Hindlimb muscle (tissue), 1 donor: Measurements from ENCODE around the gene ZMYM4. TPM values are rescaled to one million over a fixed set of nuclear protein-coding genes. Genes with fewer than 3 reads are reported as not detected.

Experiments used
- DNase-seq: peaks from one replicate; pipeline ENCODE4 v3.0.0-alpha.2; 2013
- polyA plus RNA-seq: library from polyadenylated mRNA; unstranded; fragments of 120-200 nt; gene quantifications from one replicate; pipeline ENCODE4 v1.2.1, GENCODE V29; 2013; ENCODE audit not compliant: insufficient read length

The ZMYM4 gene
- polyA plus RNA-seq, 1 donor: 40.2 TPM

- no peak for DNase-seq
Observed at GRCh38 chr1:35278886-35279554, 10.5 kb downstream of the ZMYM4 start.

- DNase-seq: no peak
Observed at GRCh38 chr1:35279555-35279904, 11.0 kb downstream of the ZMYM4 start.

DNA sequence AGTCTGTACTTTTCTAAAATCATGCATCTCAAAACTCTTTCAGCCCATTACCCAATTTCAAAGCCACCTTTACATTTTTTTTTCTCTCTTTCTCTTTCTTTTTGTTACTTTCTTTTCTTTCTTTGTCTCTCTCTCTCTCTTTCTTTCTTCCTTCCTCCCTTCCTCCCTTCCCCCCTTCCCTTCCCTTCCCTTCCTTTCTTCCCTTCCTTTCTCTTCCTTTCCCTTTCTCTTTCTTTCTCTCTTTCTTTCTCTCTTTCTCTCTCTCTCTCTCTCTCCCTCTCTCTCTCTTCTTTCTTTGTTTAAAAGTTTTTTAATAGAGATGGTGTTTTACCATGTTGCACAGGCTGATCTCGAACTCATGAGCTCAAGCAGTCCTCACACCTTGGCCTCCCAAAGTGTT, 11.5 kb downstream of the ZMYM4 start:
- DNase-seq: no peak

DNA sequence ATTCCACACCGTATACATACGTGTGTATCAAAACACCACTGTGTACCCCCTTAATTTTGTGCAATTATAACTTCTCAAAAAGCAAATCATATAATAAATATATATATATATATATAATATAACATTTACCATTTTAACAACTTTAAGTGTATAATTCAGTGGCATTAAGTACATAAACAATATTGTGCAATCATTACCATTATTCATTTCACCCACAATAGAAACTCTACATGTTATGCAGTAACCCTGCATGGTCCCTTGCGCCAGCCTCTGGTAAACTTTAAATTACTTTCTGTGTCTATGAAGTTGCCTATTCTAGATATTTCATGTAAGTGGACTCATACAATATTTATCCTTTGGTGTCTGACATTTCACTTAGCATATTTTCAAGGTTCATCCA, 13.1 kb downstream of the ZMYM4 start:
- no peak for DNase-seq

GRCh38 chr1:35282172-35282571, 13.7 kb downstream of the ZMYM4 start:
- DNase-seq: no peak

DNA sequence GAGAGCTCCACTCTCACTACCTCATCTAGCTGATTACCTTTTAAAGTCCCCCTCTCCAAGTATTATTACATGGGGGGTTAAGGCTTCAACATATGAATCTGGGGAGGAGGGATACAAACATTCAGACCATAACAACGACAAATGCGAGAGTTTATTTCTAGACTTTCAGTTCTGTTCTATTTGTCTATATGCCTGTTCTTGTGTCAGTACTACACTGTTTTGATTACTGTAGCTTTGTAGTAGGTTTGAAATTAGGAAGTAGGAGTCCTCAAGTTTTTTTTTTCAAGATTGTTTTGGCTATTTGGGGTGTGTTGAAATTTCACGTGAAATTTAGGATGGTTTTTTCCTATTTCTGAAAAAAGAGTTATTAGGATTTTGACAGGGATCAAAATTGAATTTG, 16.3 kb downstream of the ZMYM4 start:
- DNase-seq: no peak

DNA sequence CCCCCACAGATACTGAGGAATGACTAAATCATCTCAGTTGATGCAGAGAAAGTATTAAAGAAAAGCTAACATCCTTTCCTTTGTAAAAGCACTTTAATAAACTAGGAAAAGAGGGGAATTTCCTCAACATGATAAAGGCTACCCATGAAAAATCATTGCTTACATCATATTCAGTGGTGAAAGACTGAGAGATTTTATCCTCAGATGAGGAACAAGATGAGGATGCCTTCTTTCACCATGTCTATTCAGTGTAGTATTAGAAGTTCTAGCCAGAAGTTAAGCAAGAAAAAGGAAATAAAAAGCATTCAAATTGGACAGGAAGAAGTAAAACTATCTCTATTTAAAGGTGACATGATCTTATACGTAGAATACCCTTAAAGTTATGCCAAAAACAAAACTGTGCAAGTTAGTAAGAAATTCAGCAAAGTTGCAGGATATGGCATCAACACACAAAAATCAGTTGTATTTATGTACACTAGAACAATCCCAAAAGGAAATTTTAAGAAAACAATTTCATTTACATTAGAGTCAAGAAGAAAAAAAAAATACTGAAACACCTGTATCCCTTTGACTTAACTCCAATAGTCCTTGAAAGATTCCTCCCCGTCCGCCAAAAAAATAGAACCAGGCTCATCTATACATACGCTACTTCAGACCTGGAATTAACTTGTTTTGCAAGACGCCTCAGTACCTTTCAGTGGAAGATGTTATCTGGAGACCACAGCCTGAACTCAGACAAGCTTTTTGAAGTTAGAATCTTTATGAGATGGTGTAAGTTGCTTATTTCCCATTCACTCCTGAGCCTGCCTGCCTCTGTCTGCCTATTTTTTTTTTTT, 17.5 kb downstream of the ZMYM4 start:
- no peak for DNase-seq

DNA sequence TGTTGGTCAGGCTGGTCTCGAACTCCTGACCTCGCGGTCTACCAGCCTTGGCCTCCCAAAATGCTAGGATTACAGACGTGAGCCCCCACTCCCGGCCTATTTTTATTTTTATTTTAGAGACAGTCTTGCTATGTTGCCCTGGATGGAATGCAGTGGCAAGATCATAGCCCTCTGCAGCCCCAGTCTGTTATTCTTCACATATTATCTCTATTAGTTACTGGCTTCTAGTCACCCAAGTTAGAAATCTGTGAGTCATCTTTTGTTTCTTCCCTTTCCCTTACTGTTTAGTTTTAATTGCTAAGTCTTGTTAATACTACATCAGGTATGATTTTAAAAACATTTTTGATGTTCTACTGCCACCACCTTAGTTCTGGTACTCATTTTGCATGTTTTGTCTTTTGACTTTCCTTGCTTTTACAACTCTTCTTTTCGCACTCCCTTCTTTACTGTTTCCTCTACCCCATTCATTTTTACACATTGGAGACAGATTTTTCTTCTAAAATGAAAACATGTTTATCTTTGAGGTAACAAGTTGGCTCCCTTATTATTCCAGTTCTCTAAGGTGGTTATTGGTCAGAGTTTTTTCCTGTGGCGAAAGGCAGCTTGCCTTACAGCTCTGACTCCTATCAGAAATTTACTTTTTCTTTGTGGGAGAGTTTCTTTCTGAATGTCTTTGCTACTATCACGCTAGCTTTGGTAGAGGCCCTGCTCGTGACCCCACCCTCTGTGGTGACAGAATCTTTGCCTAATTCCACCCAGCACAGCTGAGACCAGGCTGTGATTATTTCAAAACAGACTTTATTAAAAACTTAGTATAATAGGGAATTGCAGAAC, 19.5 kb downstream of the ZMYM4 start:
- DNase-seq: no peak

DNA sequence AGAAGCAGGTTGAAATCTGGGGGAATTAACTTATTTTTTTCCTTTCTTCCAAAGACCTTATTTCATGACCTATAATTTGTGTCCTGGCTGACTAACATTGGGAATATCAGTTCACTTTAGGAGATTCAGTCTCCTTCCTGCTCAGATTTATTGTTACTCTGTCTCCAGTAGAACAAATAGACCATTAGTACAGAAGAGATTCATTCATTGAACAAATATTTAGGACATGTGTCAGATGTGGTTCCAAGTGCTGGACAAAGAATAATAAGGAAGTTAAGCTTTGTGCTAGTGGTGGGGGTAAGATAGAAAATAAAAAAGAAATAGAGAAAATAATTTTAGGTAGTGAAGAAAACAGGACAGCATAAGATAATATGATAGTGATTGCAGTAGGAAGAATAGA, 20.3 kb downstream of the ZMYM4 start:
- no peak for DNase-seq

GRCh38 chr1:35290452-35290851, 21.9 kb downstream of the ZMYM4 start:
- no peak for DNase-seq

DNA sequence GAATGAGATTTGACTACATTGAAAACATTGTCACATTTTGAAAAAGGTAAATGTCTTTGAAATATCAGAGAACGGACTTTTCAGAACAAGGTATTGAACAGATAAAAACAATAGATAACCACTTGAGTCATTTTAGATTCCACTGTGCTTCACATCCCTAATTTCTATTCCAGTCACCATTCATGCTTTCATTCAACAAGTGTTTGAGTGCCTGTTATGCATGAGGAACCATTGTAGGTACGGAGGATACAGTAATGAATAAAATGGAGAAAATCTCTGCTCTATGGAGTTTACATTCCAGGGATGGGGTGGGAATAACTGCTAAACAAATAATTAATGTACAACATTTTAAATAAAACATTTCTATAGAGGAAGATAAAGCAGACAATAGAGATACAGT, 26.3 kb downstream of the ZMYM4 start:
- no peak for DNase-seq

DNA sequence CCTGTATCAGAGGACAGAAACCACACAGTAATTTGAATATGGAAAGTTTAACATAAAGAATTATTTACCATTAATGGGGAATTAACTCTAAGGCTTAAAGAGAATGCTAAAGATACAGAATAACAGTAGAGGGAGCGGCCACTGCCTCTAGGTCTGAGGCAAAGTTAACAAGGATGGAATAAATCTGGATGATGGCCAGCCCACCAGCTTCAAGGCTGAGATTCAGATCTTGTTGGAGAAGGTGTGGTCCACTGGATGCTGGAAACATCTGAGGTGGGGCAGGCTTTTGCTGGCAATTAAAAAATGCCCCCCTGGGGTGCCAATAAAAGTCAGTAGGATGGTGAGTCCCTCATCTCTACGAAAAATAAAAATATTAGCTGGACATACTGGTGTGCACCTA, 29.4 kb downstream of the ZMYM4 start:
- no peak for DNase-seq

DNA sequence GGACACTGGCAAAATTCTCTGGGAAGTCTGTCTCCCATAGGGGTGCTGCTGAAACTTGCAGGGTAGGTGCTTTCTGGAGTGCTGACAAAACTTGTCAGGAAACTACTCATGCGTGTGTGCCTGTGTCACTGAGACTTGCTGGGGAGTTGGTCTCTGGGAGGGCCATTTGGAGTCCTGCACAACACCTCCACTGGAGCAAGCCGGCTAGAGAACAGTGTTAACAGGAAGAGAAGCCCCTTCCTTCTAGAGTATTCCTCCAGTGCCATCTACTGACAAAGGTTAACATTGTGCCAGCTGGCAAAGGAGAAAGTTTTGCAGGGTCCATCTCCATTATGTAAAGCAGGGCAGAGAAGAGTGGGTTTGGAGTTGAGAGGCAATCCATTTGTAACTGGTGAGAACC, 30.0 kb downstream of the ZMYM4 start:
- DNase-seq: peak; percentile 9

DNA sequence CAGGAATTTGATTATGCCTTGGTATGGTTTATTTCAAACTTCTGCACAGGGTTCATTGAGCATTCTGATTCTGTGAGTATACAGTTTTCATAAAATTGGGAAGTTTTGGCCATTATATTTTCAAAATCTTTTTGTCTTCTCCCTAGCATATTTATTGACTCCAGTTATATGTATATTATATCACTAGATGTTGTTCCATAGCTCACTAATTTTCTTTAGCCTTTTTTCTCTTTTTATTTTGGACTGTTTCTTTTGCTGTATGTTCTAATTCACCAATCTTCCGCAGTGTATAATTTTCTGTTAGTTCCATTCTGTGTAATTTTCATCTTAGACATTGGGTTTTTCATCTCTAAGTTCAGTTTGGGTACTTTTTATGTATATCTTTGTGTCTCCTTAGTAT, 31.9 kb downstream of the ZMYM4 start:
- DNase-seq: no peak

DNA sequence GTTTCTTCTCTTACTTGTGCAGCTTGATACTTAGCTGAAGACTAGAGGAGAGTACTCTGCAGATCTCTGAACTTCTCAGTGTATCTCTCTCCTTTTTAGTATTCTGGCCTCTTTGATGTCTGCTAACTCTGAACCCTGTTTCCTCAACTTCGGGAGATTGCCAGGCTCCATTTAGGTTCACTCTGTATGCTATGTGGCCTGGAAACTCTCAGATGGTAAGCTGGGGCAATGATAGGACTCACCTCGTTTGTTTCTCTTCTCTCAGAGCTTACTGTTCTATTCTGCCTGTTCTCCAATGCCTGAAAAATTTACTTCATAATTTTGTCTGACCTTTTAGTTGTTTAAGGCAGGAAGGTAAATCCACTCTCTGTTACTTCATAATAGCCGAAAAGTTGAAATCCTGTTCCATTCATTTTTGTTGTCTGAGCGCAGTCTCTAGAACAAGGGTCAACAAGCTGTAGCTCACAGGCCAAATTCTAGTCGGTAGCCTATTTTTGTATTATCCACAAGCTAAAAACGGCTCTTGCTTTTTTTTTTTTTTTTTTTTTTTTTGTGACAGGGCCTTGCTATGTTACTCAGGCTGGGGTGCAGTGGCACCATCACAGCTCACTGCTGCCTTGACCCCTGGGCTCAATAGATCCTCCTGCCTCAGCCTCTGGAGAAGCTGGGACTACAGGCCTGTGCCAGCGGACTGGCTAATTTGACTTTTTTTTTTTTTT, 33.3 kb downstream of the ZMYM4 start:
- no peak for DNase-seq

GRCh38 chr1:35305383-35305782, 36.9 kb downstream of the ZMYM4 start:
- no peak for DNase-seq

DNA sequence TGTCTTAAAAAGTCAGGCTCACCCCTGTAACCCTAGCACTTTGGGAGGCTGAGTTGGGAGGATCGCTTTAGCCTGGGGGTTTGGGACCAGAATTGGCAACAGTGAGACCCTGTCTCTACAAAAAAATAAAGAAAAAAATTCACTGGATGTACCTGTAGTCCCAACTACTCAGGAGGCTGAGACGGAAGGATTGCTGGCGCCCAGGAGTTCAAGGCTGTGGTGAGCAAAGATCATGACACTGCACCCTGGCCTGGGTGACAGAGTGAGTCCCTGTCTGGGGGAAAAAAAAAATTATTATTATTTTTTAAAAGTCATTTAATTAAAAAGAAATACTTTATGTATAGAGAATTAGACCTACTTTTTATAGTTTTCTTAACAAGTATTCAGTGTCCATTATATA, 47.1 kb downstream of the ZMYM4 start:
- DNase-seq: no peak

GRCh38 chr1:35316264-35316663, 47.8 kb downstream of the ZMYM4 start:
- no peak for DNase-seq

- DNase-seq: no peak
Observed at GRCh38 chr1:35319988-35320713, 51.6 kb downstream of the ZMYM4 start.

GRCh38 chr1:35320937-35321336, 52.4 kb downstream of the ZMYM4 start:
- no peak for DNase-seq

DNA sequence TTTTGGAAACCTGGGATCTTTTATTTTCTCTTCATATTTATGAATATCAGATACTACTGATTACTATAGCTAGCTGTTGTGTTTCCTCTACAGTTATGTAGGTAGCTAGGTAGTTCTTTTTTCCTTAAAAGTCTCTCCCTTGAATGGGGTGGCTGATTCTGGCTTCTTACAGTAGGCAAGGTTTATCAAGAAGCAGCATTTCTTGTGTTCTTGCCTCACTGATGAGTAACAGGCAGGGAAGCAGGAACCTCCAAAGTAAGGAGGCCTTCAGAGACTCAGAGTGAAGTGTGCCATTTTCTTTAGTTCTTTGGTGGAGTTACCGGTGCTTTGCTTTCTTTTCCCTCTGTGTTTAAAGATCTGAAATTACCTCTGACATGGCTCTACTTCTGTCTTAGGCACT, 56.0 kb downstream of the ZMYM4 start:
- DNase-seq: no peak

- DNase-seq: no peak
Observed at GRCh38 chr1:35326246-35326866, 57.8 kb downstream of the ZMYM4 start.
